C1 segment of cervical spinal cord (tissue), 14 donors: ENCODE data around the gene GAGE12J.
"Not testable (repeated sequence)": the region's sequence is repeated elsewhere in the genome, so short reads cannot be mapped to it uniquely, and the experiment has no call there.

ENCODE experiments used
- DNase-seq, 14 donors: peaks; one replicate each; lab custom pipeline; 2025; lab: John Stamatoyannopoulos, UW

GAGE12J gene

GRCh38 chrX:49309401-49309981 lies 12.3 kb upstream of the GAGE12J start:
- no peak for DNase-seq

- no peak for DNase-seq
Measured at GRCh38 chrX:49310371-49310770, 11.5 kb upstream of the GAGE12J start.

- no peak for DNase-seq
Measured at GRCh38 chrX:49312176-49312575, 9.7 kb upstream of the GAGE12J start.

DNA sequence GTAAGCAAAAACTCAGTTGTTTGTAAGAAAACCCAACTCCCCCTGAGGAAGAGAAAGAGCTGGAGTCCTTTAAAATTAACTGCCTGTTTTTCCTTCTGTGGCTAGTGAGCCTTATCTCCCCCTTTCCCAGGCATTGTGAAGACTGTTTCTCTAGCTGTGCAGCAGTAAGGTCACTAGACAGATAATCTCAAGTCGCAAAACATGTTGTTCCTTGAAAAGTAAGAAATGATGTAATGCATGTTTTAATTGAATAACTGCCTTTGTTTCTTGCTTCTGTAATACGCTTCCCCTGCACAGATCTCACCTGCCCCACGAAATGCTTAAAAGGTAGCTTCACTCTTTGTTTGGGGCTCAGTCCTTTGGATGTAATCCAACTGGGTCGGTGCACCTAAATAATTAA lies 5.8 kb upstream of the GAGE12J start:
- DNase-seq, result no peak

DNA sequence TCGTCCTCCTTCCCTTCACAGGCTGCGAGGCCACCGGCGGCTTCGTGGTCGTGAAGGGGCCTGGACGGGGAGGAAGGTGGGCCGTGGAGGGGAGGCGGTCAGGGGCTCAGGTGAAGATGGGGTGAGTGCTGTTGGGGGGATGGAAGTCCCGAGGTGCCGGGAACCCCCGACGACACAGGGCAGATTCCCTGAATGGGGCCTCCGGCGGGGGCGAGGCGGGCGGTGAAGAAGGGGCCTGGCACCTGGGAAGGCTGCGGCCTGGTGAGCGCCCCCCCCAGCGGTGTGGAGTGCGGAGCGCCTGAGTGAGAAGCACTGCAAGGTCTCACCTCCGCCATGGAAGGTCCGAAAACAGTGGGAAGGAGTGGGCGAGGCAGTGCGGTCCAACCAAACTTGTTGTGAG lies 429 bp downstream of the GAGE12J start:
- DNase-seq, result not testable (repeated sequence)

DNA sequence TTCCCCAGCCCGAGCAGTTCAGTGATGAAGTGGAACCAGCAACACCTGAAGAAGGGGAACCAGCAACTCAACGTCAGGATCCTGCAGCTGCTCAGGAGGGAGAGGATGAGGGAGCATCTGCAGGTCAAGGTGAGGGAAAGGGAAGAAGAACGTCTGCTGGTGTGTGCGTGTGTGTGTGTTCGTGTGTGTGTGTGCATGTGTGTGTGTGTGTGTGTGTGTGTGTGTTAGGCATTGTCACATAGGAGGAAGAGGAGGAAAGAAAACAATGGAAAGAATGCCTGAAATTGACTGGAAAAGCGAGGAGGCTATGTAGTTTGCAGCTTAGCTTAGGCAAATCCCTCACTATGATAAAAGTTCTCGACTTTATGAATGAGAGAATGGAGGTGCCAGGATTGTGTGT lies 1.9 kb downstream of the GAGE12J start:
- not testable (repeated sequence) for DNase-seq

- not testable (repeated sequence) for DNase-seq
Measured at GRCh38 chrX:49330421-49330820, 8.6 kb downstream of the GAGE12J start.

DNA sequence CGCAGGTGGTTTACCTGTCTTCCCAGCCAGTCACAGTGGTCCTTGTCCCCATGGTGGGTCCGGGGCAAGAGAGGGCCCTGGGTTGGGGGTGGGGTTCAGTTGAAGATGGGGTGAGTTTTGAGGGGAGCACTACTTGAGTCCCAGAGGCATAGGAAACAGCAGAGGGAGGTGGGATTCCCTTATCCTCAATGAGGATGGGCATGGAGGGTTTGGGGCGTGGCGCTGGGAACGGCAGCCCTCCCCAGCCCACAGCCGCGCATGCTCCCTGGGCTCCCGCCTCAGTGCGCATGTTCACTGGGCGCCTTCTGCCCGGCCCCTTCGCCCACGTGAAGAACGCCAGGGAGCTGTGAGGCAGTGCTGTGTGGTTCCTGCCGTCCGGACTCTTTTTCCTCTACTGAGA lies 9.4 kb downstream of the GAGE12J start, which contains the start of gene GAGE13:
Gene GAGE13 (plus strand): TSS at position 301 of the 400 bp plus-strand sequence. CDS start 1,156 bp downstream, outside the sequence.
- DNase-seq, result not testable (repeated sequence)

DNA sequence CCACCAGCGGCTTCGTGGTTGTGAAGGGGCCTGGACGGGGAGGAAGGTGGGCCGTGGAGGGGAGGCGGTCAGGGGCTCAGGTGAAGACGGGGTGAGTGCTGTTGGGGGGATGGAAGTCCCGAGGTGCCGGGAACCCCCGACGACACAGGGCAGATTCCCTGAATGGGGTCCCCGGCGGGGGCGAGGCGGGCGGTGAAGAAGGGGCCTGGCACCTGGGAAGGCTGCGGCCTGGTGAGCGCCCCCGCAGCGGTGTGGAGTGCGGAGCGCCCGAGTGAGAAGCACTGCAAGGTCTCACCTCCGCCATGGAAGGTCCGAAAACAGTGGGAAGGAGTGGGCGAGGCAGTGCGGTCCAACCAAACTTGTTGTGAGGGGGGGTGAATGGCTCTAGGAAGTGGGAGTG lies 10.0 kb downstream of the GAGE12J start:
- DNase-seq, result not testable (repeated sequence)

DNA sequence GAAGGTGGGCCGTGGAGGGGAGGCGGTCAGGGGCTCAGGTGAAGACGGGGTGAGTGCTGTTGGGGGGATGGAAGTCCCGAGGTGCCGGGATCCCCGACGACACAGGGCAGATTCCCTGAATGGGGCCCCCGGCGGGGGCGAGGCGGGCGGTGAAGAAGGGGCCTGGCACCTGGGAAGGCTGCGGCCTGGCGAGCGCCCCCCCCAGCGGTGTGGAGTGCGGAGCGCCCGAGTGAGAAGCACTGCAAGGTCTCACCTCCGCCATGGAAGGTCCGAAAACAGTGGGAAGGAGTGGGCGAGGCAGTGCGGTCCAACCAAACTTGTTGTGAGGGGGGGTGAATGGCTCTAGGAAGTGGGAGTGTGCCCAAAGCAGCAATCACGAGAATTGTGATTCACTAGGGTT lies 19.6 kb downstream of the GAGE12J start:
- not testable (repeated sequence) for DNase-seq

GRCh38 chrX:49344496-49345175 lies 22.8 kb downstream of the GAGE12J start:
- DNase-seq, result not testable (repeated sequence)

DNA sequence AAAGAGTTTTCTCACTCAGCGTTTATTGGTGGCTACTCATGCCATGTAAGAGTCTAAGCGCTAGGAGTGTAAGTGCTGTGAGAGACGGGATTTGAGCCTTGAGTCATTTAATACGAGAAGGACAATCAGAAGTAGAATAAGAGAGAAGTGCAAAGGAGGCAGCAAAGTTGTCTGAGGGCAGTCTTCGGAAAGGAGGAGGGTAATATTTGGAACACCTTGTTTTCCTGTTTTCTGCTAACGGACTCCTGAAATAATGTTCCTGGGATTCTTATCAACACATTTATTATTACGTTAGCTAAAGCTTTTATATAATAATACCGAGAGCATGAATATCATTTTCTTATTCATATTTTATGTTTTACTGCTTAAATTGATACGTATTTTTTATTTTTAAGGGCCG lies 23.6 kb downstream of the GAGE12J start:
- DNase-seq, result not testable (repeated sequence)

DNA sequence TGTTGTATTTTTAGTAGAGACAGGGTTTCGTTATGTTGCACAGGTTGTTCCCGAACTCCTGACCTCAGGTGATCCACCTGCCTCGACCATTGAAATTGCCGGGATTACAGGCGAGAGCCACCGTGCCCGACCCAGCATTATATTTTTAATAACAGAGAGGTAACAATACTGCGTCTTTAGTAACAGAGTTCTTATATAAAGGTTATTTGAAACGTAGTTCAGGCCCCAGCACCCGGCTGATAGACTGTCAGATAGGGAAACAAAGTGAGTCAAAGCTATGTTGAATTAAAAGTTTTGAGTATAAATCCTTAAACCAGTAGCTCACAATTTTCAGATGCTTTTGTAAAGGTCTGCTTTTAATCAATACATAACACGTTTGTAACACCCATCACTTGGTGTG lies 24.3 kb downstream of the GAGE12J start:
- DNase-seq, result not testable (repeated sequence)
